Dendritic cell treated with granulocyte-macrophage colony-stimulating factor and Interleukin-4, amounts not matched to agents 40 ng/mL and 50 ng/mL, for 4 days (primary cell): ENCODE results near the gene SFRP5.

ENCODE experiments used
- H3K27ac Mint-ChIP-seq: one replicate; pipeline ENCODE4 v1.8.0; 2022; ENCODE audit warnings: mild to moderate bottlenecking, mixed read lengths
- H3K27me3 Mint-ChIP-seq: one replicate; pipeline ENCODE4 v1.8.0; 2022; ENCODE audit warnings: mild to moderate bottlenecking, mixed read lengths
- H3K36me3 Mint-ChIP-seq: one replicate; pipeline ENCODE4 v1.8.0; 2022; ENCODE audit warnings: low read depth, mixed read lengths
- H3K4me1 Mint-ChIP-seq: one replicate; pipeline ENCODE4 v1.8.0; 2022; ENCODE audit warnings: low read depth, mixed read lengths
- H3K4me3 Mint-ChIP-seq: one replicate; pipeline ENCODE4 v1.8.0; 2022; ENCODE audit warnings: mild to moderate bottlenecking, moderate library complexity, mixed read lengths
- H3K9me3 Mint-ChIP-seq: one replicate; pipeline ENCODE4 v1.8.0; 2022; ENCODE audit warnings: mixed read lengths
- intact Hi-C: fragments of 100-400 bp; cut with micrococcal nuclease; formaldehyde crosslinking; loops from one replicate; pipeline ENCODE4 v1.15.0; 2022

Gene SFRP5

DNA sequence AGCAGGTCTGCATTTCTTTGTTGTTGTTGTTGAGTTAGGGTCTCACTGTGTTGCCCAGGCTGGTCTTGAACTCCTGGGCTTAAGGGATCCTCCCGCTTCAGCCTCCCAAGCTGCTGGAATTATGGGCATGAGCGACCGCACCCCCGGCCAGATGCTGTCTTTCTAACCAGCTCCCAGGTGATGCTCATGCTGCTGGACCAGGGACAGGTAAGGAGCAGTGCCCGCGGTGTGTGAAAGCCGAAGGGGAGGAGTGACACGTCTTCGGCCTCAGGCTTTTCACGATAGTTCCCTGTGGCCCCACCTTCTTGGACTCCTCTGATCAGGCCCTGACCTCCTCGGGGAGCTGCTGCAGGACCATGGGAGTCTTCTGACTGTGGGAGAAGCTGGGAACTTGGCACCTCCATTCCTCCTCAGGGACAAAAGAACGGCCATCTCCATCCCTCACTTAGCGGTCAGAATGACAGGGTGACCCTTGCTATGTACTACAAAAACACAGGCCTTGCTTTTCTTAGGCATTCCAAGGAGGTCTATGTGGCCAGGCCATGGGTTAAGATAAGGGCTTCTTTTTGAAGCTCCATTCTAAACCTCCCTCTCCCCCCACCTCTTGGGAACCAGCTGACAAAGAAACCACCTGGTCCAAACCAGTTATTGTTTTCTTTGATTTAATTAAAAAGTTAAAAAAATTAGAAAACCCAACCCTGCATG, 5.5 kb downstream of the SFRP5 start:
- H3K9me3 Mint-ChIP-seq = no peaks in the 10 kb centered on the region
- no peak overlapping the region for H3K4me3 Mint-ChIP-seq
- peaks cover 17% of the 10 kb centered on the region for H3K36me3 Mint-ChIP-seq
- peaks cover 32% of the 10 kb centered on the region for H3K4me1 Mint-ChIP-seq
- H3K27ac Mint-ChIP-seq = no peak overlapping the region
- H3K27me3 Mint-ChIP-seq = peaks cover 26% of the 10 kb centered on the region
- intact Hi-C loops = no loop called here

DNA sequence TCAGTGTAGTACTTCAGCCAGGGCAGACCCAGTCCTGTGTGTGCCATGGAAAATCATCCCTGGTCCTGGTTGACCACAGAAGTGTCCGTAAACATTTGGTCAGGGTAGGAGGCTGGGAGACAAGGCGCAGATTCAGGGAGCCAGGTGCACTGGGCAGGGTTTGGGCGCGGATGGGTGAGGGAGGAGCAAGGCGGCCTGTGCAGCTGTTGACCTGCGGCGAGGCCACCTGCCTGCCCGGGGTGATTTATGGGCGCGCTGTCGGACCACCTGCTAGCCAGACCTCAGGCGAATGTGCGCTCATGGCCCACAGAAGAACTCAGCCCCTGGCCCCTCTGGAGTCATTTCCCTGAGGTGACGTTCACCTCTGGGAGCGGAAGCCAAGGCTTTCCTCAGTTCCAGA, 6.6 kb downstream of the SFRP5 start:
- intact Hi-C loops = no loop called here
- peaks cover 21% of the 10 kb centered on the region for H3K4me1 Mint-ChIP-seq

DNA sequence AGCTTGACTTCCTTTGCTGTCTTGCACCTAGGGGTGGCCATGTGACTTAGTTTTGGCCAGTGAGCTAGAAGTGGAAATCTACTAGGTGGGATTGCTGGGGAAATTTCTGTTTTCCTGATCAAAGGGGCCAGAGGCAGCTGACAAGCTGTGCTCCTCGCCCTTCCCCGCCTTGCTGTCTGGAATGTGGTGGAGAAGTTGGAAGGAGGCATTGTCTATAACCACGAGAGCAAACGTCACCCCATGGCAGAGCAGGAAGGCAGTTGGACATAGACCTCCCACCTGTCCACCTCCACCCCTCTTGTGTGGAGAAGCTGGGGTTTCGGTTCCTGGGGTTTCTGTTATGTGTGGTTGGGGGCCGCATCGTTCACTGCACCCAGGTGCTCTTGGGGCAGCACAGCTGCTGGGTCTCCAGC, 7.3 kb downstream of the SFRP5 start:
- no peak overlapping the region for H3K4me3 Mint-ChIP-seq
- H3K27me3 Mint-ChIP-seq = peaks cover 8% of the 10 kb centered on the region
- intact Hi-C loops = no loop called here
- no peak overlapping the region for H3K27ac Mint-ChIP-seq
- peaks cover 35% of the 10 kb centered on the region for H3K36me3 Mint-ChIP-seq
- peaks cover 15% of the 10 kb centered on the region for H3K4me1 Mint-ChIP-seq
- H3K9me3 Mint-ChIP-seq = no peaks in the 10 kb centered on the region

More for the DNA sequence above, 6.6 kb downstream of the SFRP5 start:
- H3K4me3 Mint-ChIP-seq = no peak overlapping the region
- no peaks in the 10 kb centered on the region for H3K9me3 Mint-ChIP-seq
- H3K36me3 Mint-ChIP-seq = peaks cover 28% of the 10 kb centered on the region
- peaks cover 15% of the 10 kb centered on the region for H3K27me3 Mint-ChIP-seq
- no peak overlapping the region for H3K27ac Mint-ChIP-seq

DNA sequence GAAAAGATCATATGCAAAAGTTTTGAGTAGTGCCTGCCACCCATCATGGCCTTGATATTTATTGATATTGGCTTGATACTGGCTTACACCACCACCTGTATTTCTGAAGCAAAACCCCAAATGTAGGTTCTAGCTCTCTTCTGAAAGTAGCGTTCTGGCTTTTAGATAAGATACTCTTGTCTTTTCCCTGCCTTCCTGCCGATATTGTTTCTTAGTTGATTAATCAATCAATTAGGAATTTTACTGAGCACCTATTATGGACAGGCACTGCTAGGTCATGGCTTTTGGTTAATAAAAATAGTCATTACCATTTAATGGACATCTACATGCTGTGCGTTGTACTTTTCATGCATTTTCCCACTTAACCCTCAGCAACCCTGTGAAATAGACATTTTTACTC, 7.9 kb downstream of the SFRP5 start:
- peaks cover 40% of the 10 kb centered on the region for H3K36me3 Mint-ChIP-seq
- no peaks in the 10 kb centered on the region for H3K9me3 Mint-ChIP-seq
- H3K27me3 Mint-ChIP-seq = peaks cover 4% of the 10 kb centered on the region
- no peak overlapping the region for H3K4me3 Mint-ChIP-seq
- intact Hi-C loops = no loop called here
- H3K27ac Mint-ChIP-seq = no peak overlapping the region
- H3K4me1 Mint-ChIP-seq = peaks cover 9% of the 10 kb centered on the region

DNA sequence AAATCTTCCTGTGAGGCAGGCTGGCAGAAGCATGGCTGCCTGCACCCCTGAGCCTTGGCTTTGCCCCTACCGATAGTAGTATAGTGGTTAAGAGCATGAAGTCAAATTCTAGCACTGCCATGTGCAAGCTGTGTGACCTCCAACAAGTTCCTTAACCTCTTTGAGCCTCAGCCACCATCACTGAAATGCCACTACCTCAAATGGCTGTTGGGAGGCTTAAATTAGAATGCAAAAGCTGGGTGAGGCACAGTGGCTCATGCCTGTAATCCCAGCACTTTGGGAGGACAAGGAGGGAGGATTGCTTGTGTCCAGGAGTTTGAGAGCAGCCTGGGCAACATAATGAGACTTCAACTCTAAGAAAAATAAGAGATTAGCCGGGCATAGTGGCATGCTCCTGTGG, 8.4 kb downstream of the SFRP5 start:
- Mint-ChIP-seq H3K27me3 (peaks cover 4% of the 10 kb centered on the region), H3K4me3 (no peak overlapping the region), H3K36me3 (peaks cover 46% of the 10 kb centered on the region), H3K4me1 (peaks cover 3% of the 10 kb centered on the region), H3K27ac (no peak overlapping the region), H3K9me3 (no peaks in the 10 kb centered on the region)
- intact Hi-C loops = no loop called here

DNA sequence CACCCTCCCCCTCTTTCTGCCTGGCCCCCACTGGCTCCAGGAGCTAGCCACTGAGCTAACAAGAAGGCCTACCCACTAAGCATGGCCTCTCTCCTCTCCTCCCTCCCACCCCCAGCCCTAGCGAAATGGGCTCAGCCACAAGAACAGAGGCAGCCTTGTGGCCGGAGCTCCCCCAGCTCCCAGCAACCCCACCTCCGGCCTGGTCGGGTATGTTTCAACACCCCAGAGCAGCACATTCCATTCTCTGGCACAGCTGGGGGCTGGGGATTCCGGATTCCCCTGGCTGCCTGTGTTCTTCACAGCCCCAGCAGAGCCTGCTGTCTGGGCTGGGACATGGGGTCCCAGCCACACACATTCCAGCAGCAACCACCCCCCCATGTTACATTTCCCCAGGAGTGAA, 9.0 kb downstream of the SFRP5 start:
- no peaks in the 10 kb centered on the region for H3K4me1 Mint-ChIP-seq

DNA sequence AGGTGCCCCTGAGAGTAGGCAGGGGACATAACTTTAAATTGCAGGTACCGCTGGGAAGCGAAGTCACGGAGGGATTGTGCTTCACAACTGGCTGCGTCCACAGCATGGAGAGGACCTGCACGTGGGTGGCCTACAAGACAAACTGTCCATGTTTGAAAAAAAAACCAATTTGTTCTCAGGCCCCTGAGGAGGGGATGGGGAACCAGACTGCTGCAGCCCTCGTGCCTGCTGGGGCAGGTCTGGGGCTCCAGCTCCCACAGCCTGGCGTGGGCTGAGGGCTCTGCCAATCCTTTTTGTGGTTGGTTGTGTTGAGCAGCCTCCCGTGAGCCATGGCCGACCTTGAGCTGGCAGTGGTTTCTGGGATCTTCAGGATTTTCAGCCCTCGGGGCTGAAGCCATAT, 9.7 kb downstream of the SFRP5 start:
- H3K27me3 Mint-ChIP-seq = no peaks in the 10 kb centered on the region
- peaks cover 59% of the 10 kb centered on the region for H3K36me3 Mint-ChIP-seq
- H3K4me3 Mint-ChIP-seq = no peak overlapping the region

More for the DNA sequence above, 9.0 kb downstream of the SFRP5 start:
- intact Hi-C loops = no loop called here
- no peaks in the 10 kb centered on the region for H3K9me3 Mint-ChIP-seq
- H3K36me3 Mint-ChIP-seq = peaks cover 52% of the 10 kb centered on the region
- H3K27ac Mint-ChIP-seq = no peak overlapping the region
- H3K27me3 Mint-ChIP-seq = no peaks in the 10 kb centered on the region
- H3K4me3 Mint-ChIP-seq = no peak overlapping the region

DNA sequence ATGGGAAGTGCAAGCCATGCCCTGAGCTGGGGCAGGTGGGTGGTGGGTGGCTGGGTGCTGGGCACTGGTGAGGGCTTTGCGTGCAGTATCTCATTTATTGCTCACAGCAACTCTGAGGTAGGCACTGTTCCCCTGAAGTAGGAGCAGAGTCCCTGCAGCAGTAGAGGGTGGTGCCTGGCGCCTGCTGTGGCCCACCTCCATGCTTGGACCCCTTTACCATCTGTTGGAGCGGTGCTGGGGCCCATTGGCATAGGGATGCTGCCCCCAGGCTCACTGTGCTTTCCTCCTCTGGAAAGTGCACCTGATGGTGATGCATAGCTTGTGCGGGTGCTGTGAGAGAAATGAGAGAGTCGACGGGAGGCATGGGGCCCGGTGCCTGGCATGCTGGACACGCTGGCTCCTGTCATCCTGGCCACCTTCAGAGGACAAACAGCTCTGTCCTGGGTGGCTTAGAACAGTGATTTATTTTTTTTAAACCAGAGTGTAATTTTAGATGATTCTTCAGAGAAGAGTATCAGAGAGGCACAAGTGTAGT, 10.4 kb downstream of the SFRP5 start:
- Mint-ChIP-seq H3K9me3 (no peaks in the 10 kb centered on the region), H3K27me3 (no peaks in the 10 kb centered on the region), H3K27ac (no peak overlapping the region), H3K4me1 (no peaks in the 10 kb centered on the region), H3K36me3 (peaks cover 66% of the 10 kb centered on the region), H3K4me3 (no peak overlapping the region)
- intact Hi-C loops = no loop called here

More for the DNA sequence above, 9.7 kb downstream of the SFRP5 start:
- intact Hi-C loops = no loop called here
- Mint-ChIP-seq H3K9me3 (no peaks in the 10 kb centered on the region), H3K27ac (no peak overlapping the region), H3K4me1 (no peaks in the 10 kb centered on the region)

DNA sequence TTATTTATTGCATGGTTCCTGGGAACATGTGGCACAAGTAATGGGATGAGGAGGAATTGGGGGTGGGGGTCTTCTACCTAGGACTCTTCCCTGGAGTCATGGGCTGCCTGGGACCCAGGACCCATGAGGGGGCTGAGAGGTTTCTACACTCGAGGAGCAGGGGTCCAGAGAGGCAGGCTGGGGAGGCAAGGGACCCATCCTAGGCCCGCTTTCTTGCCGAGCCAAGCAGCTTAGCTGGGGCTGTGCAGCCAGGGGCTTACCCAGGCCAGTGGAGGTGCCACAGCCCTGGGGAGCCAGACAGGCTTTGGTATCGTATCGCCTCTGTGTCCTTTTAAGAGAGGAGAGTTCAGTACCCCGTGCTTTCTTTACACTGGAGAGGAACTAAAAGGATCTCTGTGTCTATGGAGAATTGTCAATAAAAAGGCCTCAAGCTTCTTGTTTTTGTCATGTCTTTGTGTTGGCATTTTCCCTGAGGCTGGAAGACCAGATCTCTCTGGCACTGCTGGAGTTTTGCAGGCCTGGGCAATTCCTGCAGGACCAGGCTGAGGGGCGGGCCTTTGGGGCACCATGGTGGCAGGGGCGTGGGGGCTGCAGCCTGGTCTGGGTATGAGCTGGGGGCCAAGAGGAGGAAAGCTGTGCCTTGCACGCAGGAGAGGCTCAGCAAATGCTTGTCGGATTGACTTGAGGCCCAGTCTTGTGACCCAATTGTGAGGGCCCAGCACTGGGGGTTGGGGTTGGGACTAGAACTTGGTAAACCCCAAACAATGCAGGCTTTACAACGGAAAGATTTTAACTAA, 11.1 kb downstream of the SFRP5 start:
- no peak overlapping the region for H3K4me3 Mint-ChIP-seq
- intact Hi-C loops = no loop called here
- H3K27me3 Mint-ChIP-seq = no peaks in the 10 kb centered on the region
- no peaks in the 10 kb centered on the region for H3K4me1 Mint-ChIP-seq
- no peaks in the 10 kb centered on the region for H3K9me3 Mint-ChIP-seq
- no peak overlapping the region for H3K27ac Mint-ChIP-seq
- H3K36me3 Mint-ChIP-seq = peaks cover 73% of the 10 kb centered on the region

DNA sequence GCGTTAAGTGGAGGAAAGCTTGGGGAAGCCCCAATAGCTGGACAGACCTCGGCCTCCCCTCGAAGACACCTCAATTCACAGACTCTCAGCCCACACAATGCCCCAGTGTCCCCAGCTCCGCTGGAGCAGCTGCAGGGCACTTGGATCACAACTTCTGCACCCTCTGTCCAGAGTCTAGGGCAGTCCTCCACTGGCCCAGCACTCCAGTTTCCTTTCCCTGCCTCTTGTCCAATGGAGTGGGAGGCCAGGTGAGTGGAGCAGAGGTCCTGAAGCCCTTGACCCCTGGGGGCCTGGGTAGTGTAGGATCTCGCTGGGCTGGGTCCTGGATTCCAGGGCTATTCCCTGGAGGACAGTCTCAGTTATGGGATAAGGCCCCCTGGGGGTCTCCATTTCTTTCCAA, 11.9 kb downstream of the SFRP5 start:
- Mint-ChIP-seq H3K4me3 (no peak overlapping the region), H3K27me3 (no peaks in the 10 kb centered on the region), H3K4me1 (no peaks in the 10 kb centered on the region), H3K27ac (no peak overlapping the region), H3K9me3 (no peaks in the 10 kb centered on the region), H3K36me3 (peaks cover 80% of the 10 kb centered on the region)
- intact Hi-C loops = no loop called here

DNA sequence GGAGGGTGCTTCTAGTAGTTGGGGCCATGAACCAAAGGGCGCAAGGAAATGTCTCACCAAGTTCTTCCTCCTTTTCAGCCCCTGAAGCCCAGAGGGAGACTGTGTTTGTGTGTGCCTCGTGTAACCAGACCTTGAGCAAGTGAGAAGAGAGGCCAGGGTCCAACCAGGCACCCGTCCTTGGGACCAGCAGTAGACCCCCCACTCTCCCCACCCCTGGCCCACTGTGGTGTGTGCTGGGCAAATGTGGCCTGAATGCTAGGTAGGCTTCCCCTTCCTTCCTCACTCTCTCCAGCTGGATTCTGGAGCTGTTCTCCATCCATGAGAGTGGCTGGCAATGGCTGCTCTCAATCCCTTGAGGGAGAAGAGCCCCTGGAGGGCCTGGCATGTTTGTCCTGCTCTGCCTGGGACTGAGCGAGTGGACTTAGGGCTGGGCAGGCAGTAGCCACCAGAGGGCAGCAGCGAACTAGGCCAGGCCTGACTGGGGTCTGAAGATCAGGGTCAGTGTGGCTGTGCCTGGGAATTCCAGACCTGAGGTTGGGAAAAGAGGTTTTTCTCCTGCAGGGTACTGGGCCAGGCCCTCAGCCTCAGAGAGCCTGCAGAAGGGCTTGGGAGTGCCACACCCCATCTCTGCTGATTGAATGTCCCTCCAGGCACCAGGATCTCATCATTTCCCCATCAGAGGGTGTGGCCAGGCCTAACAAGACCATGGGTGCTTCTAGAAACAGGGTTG, 12.5 kb downstream of the SFRP5 start:
- Mint-ChIP-seq H3K36me3 (peaks cover 87% of the 10 kb centered on the region), H3K27ac (no peak overlapping the region), H3K9me3 (no peaks in the 10 kb centered on the region), H3K4me3 (no peak overlapping the region), H3K4me1 (no peaks in the 10 kb centered on the region), H3K27me3 (no peaks in the 10 kb centered on the region)
- intact Hi-C loops = no loop called here

DNA sequence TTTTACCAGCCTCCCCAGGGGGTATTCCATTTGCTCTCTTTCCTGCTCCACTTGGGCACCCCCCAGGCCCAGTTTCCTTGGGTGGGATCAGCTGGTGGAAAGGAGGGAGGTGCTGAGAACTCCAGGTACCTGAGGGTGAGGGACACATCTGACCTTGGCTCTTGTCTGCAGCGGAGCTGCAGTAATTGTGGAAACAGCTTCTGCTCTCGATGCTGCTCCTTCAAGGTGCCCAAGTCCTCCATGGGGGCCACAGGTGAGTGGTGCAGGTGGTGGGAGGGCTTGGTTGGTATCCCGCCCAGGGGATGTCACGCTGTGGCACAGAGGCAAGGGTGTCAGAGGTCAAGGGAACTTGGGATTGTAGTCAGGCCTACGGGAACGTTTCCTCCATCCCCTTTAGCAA, 14.3 kb downstream of the SFRP5 start:
- Mint-ChIP-seq H3K9me3 (no peaks in the 10 kb centered on the region), H3K27me3 (no peaks in the 10 kb centered on the region), H3K36me3 (peaks cover 100% of the 10 kb centered on the region), H3K27ac (no peak overlapping the region), H3K4me1 (no peaks in the 10 kb centered on the region), H3K4me3 (no peak overlapping the region)
- intact Hi-C loops = no loop called here

DNA sequence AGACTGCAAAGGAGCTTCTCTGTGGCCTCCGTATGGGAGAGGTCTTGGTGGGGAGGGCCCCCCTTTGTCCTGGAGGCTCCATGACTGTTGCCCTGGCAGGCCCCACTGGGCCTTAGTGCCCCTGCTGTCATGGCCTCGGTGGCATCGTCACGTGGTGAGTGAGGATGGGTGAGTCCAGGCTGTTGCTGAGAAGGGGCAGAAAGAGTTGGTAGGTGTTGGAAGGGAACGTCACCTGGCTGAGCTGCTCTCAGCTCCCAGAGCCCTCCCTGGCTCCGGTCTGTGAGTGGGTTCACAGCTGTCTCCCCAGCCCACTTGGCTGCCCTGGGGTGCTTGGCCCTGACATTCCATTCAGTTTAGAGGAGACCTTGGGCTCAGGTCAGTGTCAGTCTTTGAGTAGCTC, 16.1 kb downstream of the SFRP5 start:
- intact Hi-C loops = no loop called here
- Mint-ChIP-seq H3K36me3 (peaks cover 100% of the 10 kb centered on the region), H3K9me3 (no peaks in the 10 kb centered on the region), H3K4me3 (no peak overlapping the region), H3K27me3 (no peaks in the 10 kb centered on the region), H3K4me1 (no peaks in the 10 kb centered on the region), H3K27ac (no peak overlapping the region)

DNA sequence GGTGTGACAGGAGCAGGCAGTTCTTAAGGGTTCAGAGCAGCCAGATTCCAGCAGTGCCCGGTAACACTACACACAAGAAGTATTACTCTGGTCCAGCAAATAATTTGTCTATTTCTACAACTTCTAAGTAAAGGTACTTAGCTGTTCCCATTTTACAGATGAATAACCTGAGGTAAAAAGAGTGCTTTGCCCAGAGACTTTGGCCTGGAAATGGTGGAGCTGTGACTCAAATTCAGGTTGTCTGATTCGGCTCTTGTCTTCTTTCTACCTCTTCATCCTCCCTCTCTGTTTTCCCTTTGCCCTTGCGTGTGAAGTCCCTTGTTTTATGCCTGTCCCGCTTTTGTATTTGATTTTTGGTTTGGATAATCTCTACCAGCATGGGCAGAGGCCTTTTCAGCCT, 17.1 kb downstream of the SFRP5 start:
- intact Hi-C loops = no loop called here
- Mint-ChIP-seq H3K4me1 (no peaks in the 10 kb centered on the region), H3K27ac (no peak overlapping the region), H3K27me3 (no peaks in the 10 kb centered on the region), H3K36me3 (peaks cover 100% of the 10 kb centered on the region), H3K4me3 (no peak overlapping the region), H3K9me3 (no peaks in the 10 kb centered on the region)
